Measurements from ENCODE around the gene PER2.

Gene PER2

GRCh38 chr2:238247841-238248453 is 40.5 kb downstream of the PER2 start:
- DNase-seq (ENCODE audit: low read depth) = no peak

- DNase-seq (ENCODE audit: low read depth) = no peak
Observed at GRCh38 chr2:238247002-238247822, 41.2 kb downstream of the PER2 start.

- no peak for DNase-seq (ENCODE audit: low read depth)
Observed at GRCh38 chr2:238244151-238244550, 44.3 kb downstream of the PER2 start.

GRCh38 chr2:238243496-238244076 is 44.8 kb downstream of the PER2 start:
- DNase-seq (ENCODE audit: low read depth) = no peak

GRCh38 chr2:238242731-238243495 is 45.5 kb downstream of the PER2 start:
- DNase-seq (ENCODE audit: low read depth) = no peak

- no peak for DNase-seq (ENCODE audit: low read depth)
Observed at GRCh38 chr2:238241970-238242369, 46.4 kb downstream of the PER2 start.

GRCh38 chr2:238240757-238241711 is 47.4 kb downstream of the PER2 start:
- no peak for DNase-seq (ENCODE audit: low read depth)

- peak; percentile 68 for DNase-seq (ENCODE audit: low read depth)
Observed at GRCh38 chr2:238239863-238240756, 48.3 kb downstream of the PER2 start, which contains the start of gene HES6. HES6 (minus strand) TSS chr2:238240038; CDS start chr2:238239905, 133 bp downstream.

- DNase-seq (ENCODE audit: low read depth) = no peak
Observed at GRCh38 chr2:238239543-238239862, 48.9 kb downstream of the PER2 start.

GRCh38 chr2:238238766-238239542 is 49.5 kb downstream of the PER2 start:
- DNase-seq (ENCODE audit: low read depth) = no peak

- no peak for DNase-seq (ENCODE audit: low read depth)
Observed at GRCh38 chr2:238238311-238238765, 50.1 kb downstream of the PER2 start.

GRCh38 chr2:238237431-238238135 is 50.8 kb downstream of the PER2 start:
- DNase-seq (ENCODE audit: low read depth) = no peak

- no peak for DNase-seq (ENCODE audit: low read depth)
Observed at GRCh38 chr2:238236571-238236970, 51.8 kb downstream of the PER2 start.

- no peak for DNase-seq (ENCODE audit: low read depth)
Observed at GRCh38 chr2:238235856-238236255, 52.6 kb downstream of the PER2 start.

GRCh38 chr2:238235331-238235732 is 53.1 kb downstream of the PER2 start:
- no peak for DNase-seq (ENCODE audit: low read depth)

GRCh38 chr2:238233625-238234024 is 54.8 kb downstream of the PER2 start:
- no peak for DNase-seq (ENCODE audit: low read depth)

- no peak for DNase-seq (ENCODE audit: low read depth)
Observed at GRCh38 chr2:238231809-238232208, 56.6 kb downstream of the PER2 start.

- DNase-seq (ENCODE audit: low read depth) = peak; percentile 65
Observed at GRCh38 chr2:238231251-238231793, 57.1 kb downstream of the PER2 start.

Measured in CMK (cell line).